Trophoblast cell (in vitro differentiated cells and primary cell): Measurements from ENCODE around the gene ACOT11.
A peak's percentile ranks its signal among the peaks of the same experiment; 100 is the strongest.

Experiments
- DNase-seq, 2 donors: peaks; one replicate each; pipeline ENCODE4 v3.0.0-alpha.2; 2016
- H2AFZ ChIP-seq: 2 replicates; pipeline ENCODE4 v1.6.1; 2013; ENCODE audit warnings: low read length, moderate library complexity, mild to moderate bottlenecking; ENCODE audit not compliant: insufficient read depth, poor library complexity
- H2AK5ac ChIP-seq: 2 replicates; pipeline ENCODE4 v1.6.1; 2013; ENCODE audit warnings: mild to moderate bottlenecking, low read length
- H2BK120ac ChIP-seq: 2 replicates; pipeline ENCODE4 v1.6.1; 2013; ENCODE audit warnings: low read length, mild to moderate bottlenecking, moderate library complexity; ENCODE audit not compliant: insufficient read depth, poor library complexity
- H2BK12ac ChIP-seq: 2 replicates; pipeline ENCODE4 v1.6.1; 2013; ENCODE audit warnings: mild to moderate bottlenecking, low read length, moderate library complexity
- H2BK5ac ChIP-seq: 2 replicates; pipeline ENCODE4 v1.6.1; 2013; ENCODE audit warnings: low read length, low read depth, moderate library complexity, mild to moderate bottlenecking; ENCODE audit not compliant: poor library complexity
- H3K14ac ChIP-seq: 2 replicates; pipeline ENCODE4 v1.6.1; 2013; ENCODE audit warnings: mild to moderate bottlenecking, low read length
- H3K18ac ChIP-seq: 2 replicates; pipeline ENCODE4 v1.6.1; 2013; ENCODE audit warnings: mild to moderate bottlenecking, low read length
- H3K23ac ChIP-seq: 2 replicates; pipeline ENCODE4 v1.6.1; 2013; ENCODE audit warnings: low read length
- H3K27ac ChIP-seq: 2 replicates; pipeline ENCODE4 v1.5.1; 2013; ENCODE audit warnings: low read depth, mild to moderate bottlenecking, inconsistent platforms, low read length, moderate library complexity
- H3K27me3 ChIP-seq: 2 replicates; pipeline ENCODE4 v1.6.1; 2013; ENCODE audit warnings: inconsistent platforms, mild to moderate bottlenecking, low read length, moderate library complexity; ENCODE audit not compliant: insufficient read depth
- H3K36me3 ChIP-seq, 2 experiments: 1 replicate in 1 of 2; 2 replicates in 1 of 2; pipeline ENCODE4 v1.6.1; 2013; ENCODE audit warnings: low read length in 2 of 2, mild to moderate bottlenecking in 2 of 2, moderate library complexity in 1 of 2; ENCODE audit not compliant: insufficient read depth in 2 of 2, control insufficient read depth in 1 of 2
- H3K4ac ChIP-seq: 2 replicates; pipeline ENCODE4 v1.6.1; 2013; ENCODE audit warnings: low read depth, mild to moderate bottlenecking, low read length, moderate library complexity
- H3K4me1 ChIP-seq, 2 experiments: 1 replicate in 1 of 2; 2 replicates in 1 of 2; pipeline ENCODE4 v1.6.1; 2013; ENCODE audit warnings: low read length in 2 of 2, mild to moderate bottlenecking in 2 of 2, moderate library complexity in 1 of 2; ENCODE audit not compliant: insufficient read depth in 2 of 2, control insufficient read depth in 1 of 2
- H3K4me2 ChIP-seq: 2 replicates; pipeline ENCODE4 v1.6.1; 2013; ENCODE audit warnings: inconsistent platforms, mild to moderate bottlenecking, low read length, moderate library complexity
- H3K4me3 ChIP-seq: 2 replicates; pipeline ENCODE4 v1.5.1; 2013; ENCODE audit warnings: mild to moderate bottlenecking, low read depth, low read length, inconsistent platforms
- H3K79me1 ChIP-seq: one replicate; pipeline ENCODE4 v1.6.1; 2013; ENCODE audit warnings: low read length
- H3K79me2 ChIP-seq: 2 replicates; pipeline ENCODE4 v1.6.1; 2013; ENCODE audit warnings: low read length, mild to moderate bottlenecking; ENCODE audit not compliant: control insufficient read depth, insufficient read depth, poor library complexity
- H3K9ac ChIP-seq: 2 replicates; pipeline ENCODE4 v1.6.1; 2013; ENCODE audit warnings: mild to moderate bottlenecking, low read length
- H3K9me3 ChIP-seq: 2 replicates; pipeline ENCODE4 v1.6.1; 2013; ENCODE audit warnings: low read depth, mild to moderate bottlenecking, control low read depth, inconsistent platforms, low read length; ENCODE audit not compliant: insufficient read depth
- H4K12ac ChIP-seq: 2 replicates; pipeline ENCODE4 v1.6.1; 2013; ENCODE audit warnings: low read depth, mild to moderate bottlenecking, low read length, moderate library complexity
- H4K8ac ChIP-seq: 2 replicates; pipeline ENCODE4 v1.6.1; 2013; ENCODE audit warnings: low read depth, mild to moderate bottlenecking, low read length, moderate library complexity
- H4K91ac ChIP-seq: one replicate; pipeline ENCODE4 v1.6.1; 2013; ENCODE audit warnings: low read depth, mild to moderate bottlenecking, low read length, moderate library complexity
- WGBS: extraction: QIAGEN DNeasy Blood & Tissue Kit; methylation state at CpG from one replicate; pipeline ENCODE4 v1.1.7; 2013; ENCODE audit warnings: missing lambda C conversion rate; ENCODE audit not compliant: insufficient read length, insufficient coverage; ENCODE audit errors: extremely low coverage; 5-methylcytosine and 5-hydroxymethylcytosine counted together

The ACOT11 gene

DNA sequence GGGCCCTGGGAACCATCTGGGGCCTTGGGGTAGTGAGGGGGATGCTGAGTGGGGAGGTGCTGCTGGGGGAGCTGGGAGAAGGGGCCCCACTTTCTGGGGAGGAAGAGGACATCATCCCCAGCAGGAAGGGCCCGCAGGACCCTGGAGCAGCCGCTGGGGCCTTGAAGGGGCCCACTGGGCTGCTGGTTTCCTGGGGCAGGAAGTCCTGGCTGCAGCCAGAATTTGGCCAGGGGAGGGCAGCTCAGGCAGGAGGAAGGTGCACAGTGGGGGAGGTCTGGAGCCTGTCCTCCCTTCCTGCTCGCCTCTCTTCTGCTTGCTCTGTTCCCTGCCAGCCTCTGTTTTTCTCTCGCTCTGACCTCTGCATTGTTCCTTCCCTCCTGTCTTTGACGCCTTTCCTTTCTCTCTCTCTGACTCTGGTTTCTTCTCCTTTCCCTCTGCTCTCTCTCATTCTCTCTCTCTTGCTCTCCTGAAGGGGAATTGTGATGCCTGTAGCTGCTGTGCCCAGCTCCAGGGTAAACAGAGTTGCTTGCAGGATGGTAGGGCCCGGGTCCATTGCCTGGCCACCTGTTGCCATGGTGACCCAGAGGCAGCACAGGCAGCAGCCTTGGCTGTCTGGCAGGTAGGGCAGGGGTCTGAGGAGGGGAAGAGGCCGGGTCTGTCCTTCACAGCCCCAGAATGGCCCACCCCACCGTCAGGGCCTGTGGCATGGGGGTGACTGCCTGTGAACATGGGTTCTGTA is 23.9 kb downstream of the ACOT11 start:
- H2AK5ac ChIP-seq, result no peak overlapping the region
- H3K9me3 ChIP-seq, result no peaks in the 10 kb centered on the region
- no peak overlapping the region for H2BK12ac ChIP-seq
- H3K79me2 ChIP-seq, result no peaks in the 10 kb centered on the region
- H3K4me3 ChIP-seq, result no peak overlapping the region
- H2BK5ac ChIP-seq, result no peak overlapping the region
- H3K14ac ChIP-seq, result no peak overlapping the region
- no peak overlapping the region for H3K9ac ChIP-seq
- H3K18ac ChIP-seq, result no peak overlapping the region
- no peaks in the 10 kb centered on the region for H3K27me3 ChIP-seq
- no peak overlapping the region for H4K8ac ChIP-seq
- peak overlapping the region; percentile 3 for H3K27ac ChIP-seq
- no peak overlapping the region for H3K4me2 ChIP-seq
- H4K12ac ChIP-seq, result no peak overlapping the region
- no peak overlapping the region for H3K23ac ChIP-seq
- DNase-seq, result no peak
- H3K4me1 ChIP-seq, result peaks cover 24 to 25% of the 10 kb centered on the region in 2 experiments
- no peak overlapping the region for H3K4ac ChIP-seq
- H2BK120ac ChIP-seq, result no peak overlapping the region
- H2AFZ ChIP-seq, result no peak overlapping the region
- no peaks in the 10 kb centered on the region for H3K36me3 ChIP-seq
- H3K79me1 ChIP-seq, result peaks cover 4% of the 10 kb centered on the region
- WGBS, result no CpG with 5 or more reads among the region's 8 CpGs
- no peak overlapping the region for H4K91ac ChIP-seq

GRCh38 chr1:54572542-54572850 is 24.5 kb downstream of the ACOT11 start:
- no peak overlapping the region for H3K23ac ChIP-seq
- H2BK120ac ChIP-seq, result no peak overlapping the region
- H3K4me2 ChIP-seq, result no peak overlapping the region
- no peak overlapping the region for H2BK5ac ChIP-seq
- no CpG with 5 or more reads among the region's 3 CpGs for WGBS
- H3K79me1 ChIP-seq, result peaks cover 3% of the 10 kb centered on the region
- no peaks in the 10 kb centered on the region for H3K9me3 ChIP-seq
- no peaks in the 10 kb centered on the region for H3K36me3 ChIP-seq
- no peak overlapping the region for H2AK5ac ChIP-seq
- H3K27me3 ChIP-seq, result no peaks in the 10 kb centered on the region
- H3K9ac ChIP-seq, result no peak overlapping the region
- H4K8ac ChIP-seq, result no peak overlapping the region
- no peak overlapping the region for H4K91ac ChIP-seq
- no peak overlapping the region for H3K27ac ChIP-seq
- H3K18ac ChIP-seq, result no peak overlapping the region
- peaks cover 24 to 25% of the 10 kb centered on the region in 2 experiments for H3K4me1 ChIP-seq
- no peak overlapping the region for H3K4ac ChIP-seq
- no peak overlapping the region for H4K12ac ChIP-seq
- H3K79me2 ChIP-seq, result no peaks in the 10 kb centered on the region
- H2AFZ ChIP-seq, result no peak overlapping the region
- H2BK12ac ChIP-seq, result no peak overlapping the region
- no peak for DNase-seq
- no peak overlapping the region for H3K14ac ChIP-seq
- no peak overlapping the region for H3K4me3 ChIP-seq

GRCh38 chr1:54574158-54574778 is 26.2 kb downstream of the ACOT11 start:
- Histone ChIP-seq H3K23ac (no peak overlapping the region), H3K36me3 (no peaks in the 10 kb centered on the region), H3K18ac (no peak overlapping the region), H3K4me2 (no peak overlapping the region), H2BK12ac (no peak overlapping the region), H3K4me1 (peaks cover 23 to 25% of the 10 kb centered on the region in 2 experiments), H3K79me2 (no peaks in the 10 kb centered on the region), H2BK120ac (no peak overlapping the region), H2AK5ac (no peak overlapping the region), H4K12ac (no peak overlapping the region), H4K91ac (no peak overlapping the region), H3K4me3 (no peak overlapping the region), H2BK5ac (no peak overlapping the region), H3K79me1 (no peaks in the 10 kb centered on the region), H3K9me3 (no peaks in the 10 kb centered on the region), H4K8ac (no peak overlapping the region), H2AFZ (no peak overlapping the region), H3K4ac (no peak overlapping the region), H3K27me3 (no peaks in the 10 kb centered on the region), H3K14ac (no peak overlapping the region), H3K9ac (no peak overlapping the region), H3K27ac (no peak overlapping the region)
- no peak for DNase-seq
- WGBS, result no CpG with 5 or more reads among the region's 12 CpGs

GRCh38 chr1:54575161-54575560 is 27.1 kb downstream of the ACOT11 start:
- H4K12ac ChIP-seq, result no peak overlapping the region
- no peaks in the 10 kb centered on the region for H3K36me3 ChIP-seq
- no peak overlapping the region for H2AK5ac ChIP-seq
- H3K4ac ChIP-seq, result no peak overlapping the region
- H4K91ac ChIP-seq, result no peak overlapping the region
- no peak overlapping the region for H3K23ac ChIP-seq
- H3K9me3 ChIP-seq, result no peaks in the 10 kb centered on the region
- no peak overlapping the region for H4K8ac ChIP-seq
- H2BK12ac ChIP-seq, result no peak overlapping the region
- H3K27me3 ChIP-seq, result no peaks in the 10 kb centered on the region
- no peak overlapping the region for H3K4me2 ChIP-seq
- WGBS, result no CpG with 5 or more reads among the region's 3 CpGs
- H2AFZ ChIP-seq, result no peak overlapping the region
- no peak overlapping the region for H2BK5ac ChIP-seq
- DNase-seq, result no peak
- peaks cover 4% of the 10 kb centered on the region for H3K79me1 ChIP-seq
- H3K27ac ChIP-seq, result no peak overlapping the region
- no peak overlapping the region for H3K9ac ChIP-seq
- no peak overlapping the region for H2BK120ac ChIP-seq
- no peaks in the 10 kb centered on the region for H3K79me2 ChIP-seq
- H3K14ac ChIP-seq, result no peak overlapping the region
- no peak overlapping the region for H3K18ac ChIP-seq
- H3K4me1 ChIP-seq, result peaks cover 30% of the 10 kb centered on the region in 2 experiments
- H3K4me3 ChIP-seq, result no peak overlapping the region
